ENCODE results near the gene SOS1. TPM values are rescaled to one million over a fixed set of nuclear protein-coding genes. Genes with fewer than 3 reads are reported as not detected.
"Not testable (repeated sequence)": the region's sequence is repeated elsewhere in the genome, so short reads cannot be mapped to it uniquely, and the experiment has no call there.

SOS1 gene
- polyA plus RNA-seq, 1 of the 3 experiments (the other 2 are of a cell fraction), result 12.8 TPM

- WGBS (ENCODE audit: low lambda C conversion rate), result 89% methylated on average over 3 of the region's 3 CpGs
- peaks cover 0 to 3% of the 10 kb centered on the region in 2 experiments; a peak in 2 of 4 replicates for H3K4me1 ChIP-seq (ENCODE audit: control insufficient read depth in 1 of 2, insufficient read depth in 2 of 2, low read depth in 1 of 2, low read length in 1 of 2)
- DNase-seq, result no peak
These were observed 62.8 kb downstream of the SOS1 start for GRCh38 chr2:39058101-39058500.

GRCh38 chr2:39052665-39053064, 68.2 kb downstream of the SOS1 start:
- 96% methylated on average over 6 of the region's 6 CpGs for WGBS (ENCODE audit: low lambda C conversion rate)
- H2AFZ ChIP-seq (ENCODE audit: low read depth); H3K9me3 ChIP-seq; H4K20me1 ChIP-seq (ENCODE audit: insufficient read depth); POLR2A ChIA-PET; H3K4me2 ChIP-seq; H3K9me2 ChIP-seq; H3K4me1 ChIP-seq (ENCODE audit: control insufficient read depth in 1 of 2, insufficient read depth in 2 of 2, low read depth in 1 of 2, low read length in 1 of 2); H3K27me3 ChIP-seq (ENCODE audit: insufficient read depth); H3F3A ChIP-seq (replicated peaks; ENCODE audit: insufficient read depth); CTCF ChIA-PET; H3K4me3 ChIP-seq (ENCODE audit: low read depth in 2 of 2, low read length in 1 of 2); H3K9ac ChIP-seq; DNase-seq; H3K27ac ChIP-seq (ENCODE audit: low read depth in 2 of 2, low read length in 1 of 2); H3K79me2 ChIP-seq (ENCODE audit: insufficient read depth): not testable (repeated sequence)
- peaks cover 52 to 61% of the 10 kb centered on the region in 2 experiments for H3K36me3 ChIP-seq (replicated peaks in 1 of 2; ENCODE audit: control insufficient read depth in 1 of 2, insufficient read depth in 2 of 2, low read length in 1 of 2)

More at GRCh38 chr2:39058101-39058500, 62.8 kb downstream of the SOS1 start:
- Histone ChIP-seq H3K4me3 (ENCODE audit: low read depth in 2 of 2, low read length in 1 of 2) (no peak overlapping the region), H3K4me2 (no peak overlapping the region), H3K27ac (ENCODE audit: low read depth in 2 of 2, low read length in 1 of 2) (no peak overlapping the region), H3F3A (replicated peaks; ENCODE audit: insufficient read depth) (peaks cover 6% of the 10 kb centered on the region), H4K20me1 (ENCODE audit: insufficient read depth) (peaks cover 5% of the 10 kb centered on the region; the same call in 1 of the 2 replicates), H3K27me3 (ENCODE audit: insufficient read depth) (no peaks in the 10 kb centered on the region), H3K9me3 (no peaks in the 10 kb centered on the region), H3K36me3 (replicated peaks in 1 of 2; ENCODE audit: control insufficient read depth in 1 of 2, insufficient read depth in 2 of 2, low read length in 1 of 2) (peaks cover 31 to 32% of the 10 kb centered on the region in 2 experiments), H3K9me2 (no peaks in the 10 kb centered on the region), H3K79me2 (ENCODE audit: insufficient read depth) (peaks cover 21% of the 10 kb centered on the region), H3K9ac (no peak overlapping the region), H2AFZ (ENCODE audit: low read depth) (no peak overlapping the region)
- TF ChIP-seq POLR2AphosphoS5 (IDR thresholded peaks at IDR 0.05; ENCODE audit: low read depth, low read length) (no peak), PBX3 (IDR thresholded peaks at IDR 0.05) (no peak), EP300 (IDR thresholded peaks at IDR 0.05; ENCODE audit: borderline replicate concordance in 1 of 2, low read depth in 1 of 2, low read length in 1 of 2) (no peak), CTCF (IDR thresholded peaks at IDR 0.05) (no peak)
- ChIA-PET POLR2A (no interaction called here), CTCF (interaction anchor here (1.1 to 16.2 kb wide), 22 partner anchors 7 to 180 kb away, joined by 3 to 300 read pairs (median 9); partner anchors contain the start of gene SOS1)

DNA sequence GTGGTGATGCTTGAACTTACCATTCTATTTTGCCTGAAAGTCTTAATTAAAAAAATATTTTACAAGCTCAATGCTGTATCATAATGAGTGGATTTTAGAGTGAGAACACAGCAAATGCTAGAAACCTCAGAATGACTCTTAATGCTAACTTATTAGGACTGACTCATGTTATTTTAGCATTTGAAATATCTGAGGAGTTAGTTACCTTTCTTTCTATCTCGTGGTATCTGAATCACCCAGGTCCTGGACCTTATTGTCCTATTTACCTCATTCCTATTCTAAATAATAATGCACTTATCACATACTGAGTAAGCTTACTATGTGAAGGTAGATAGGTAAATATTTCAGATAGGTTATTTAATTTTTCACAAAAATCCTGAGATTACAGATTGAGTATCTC, 70.7 kb downstream of the SOS1 start:
- Histone ChIP-seq H3K9me2 (no peaks in the 10 kb centered on the region), H3K27ac (ENCODE audit: low read depth in 2 of 2, low read length in 1 of 2) (no peak overlapping the region), H3K4me2 (no peak overlapping the region), H3K9me3 (no peaks in the 10 kb centered on the region; the same call in 1 of the 2 replicates), H3K4me3 (ENCODE audit: low read depth in 2 of 2, low read length in 1 of 2) (no peak overlapping the region), H3K36me3 (replicated peaks in 1 of 2; ENCODE audit: control insufficient read depth in 1 of 2, insufficient read depth in 2 of 2, low read length in 1 of 2) (peaks cover 41 to 61% of the 10 kb centered on the region in 2 experiments), H3K9ac (no peak overlapping the region), H4K20me1 (ENCODE audit: insufficient read depth) (no peaks in the 10 kb centered on the region), H3K27me3 (ENCODE audit: insufficient read depth) (no peaks in the 10 kb centered on the region), H3F3A (replicated peaks; ENCODE audit: insufficient read depth) (peaks cover 6% of the 10 kb centered on the region), H3K4me1 (ENCODE audit: control insufficient read depth in 1 of 2, insufficient read depth in 2 of 2, low read depth in 1 of 2, low read length in 1 of 2) (no peaks in the 10 kb centered on the region), H2AFZ (ENCODE audit: low read depth) (no peak overlapping the region), H3K79me2 (ENCODE audit: insufficient read depth) (no peaks in the 10 kb centered on the region)
- ChIA-PET CTCF (interaction anchor here (1.0 to 2.7 kb wide), 7 partner anchors 9 to 186 kb away, joined by 3 to 14 read pairs (median 4); no protein-coding TSS in a partner anchor), POLR2A (no interaction called here)
- DNase-seq, result no peak
- WGBS (ENCODE audit: low lambda C conversion rate), result 90% methylated on average over 1 of the region's 1 CpG
- 0 out of 2 replicates have a peak, but pooled peaks have one; percentile 3 for TF ChIP-seq FOSL2 (IDR thresholded peaks at IDR 0.05; ENCODE audit: borderline replicate concordance, low read depth)
- TF ChIP-seq RCOR1 (IDR thresholded peaks at IDR 0.05; ENCODE audit: low read length), result no peak
